Upper lobe of left lung (tissue), 6 donors: ENCODE results near the gene CPM. TPM values are rescaled to one million over a fixed set of nuclear protein-coding genes. Genes with fewer than 3 reads are reported as not detected.

Source experiments
- small RNA-seq, 4 donors: library from RNA; depleted of rRNA; stranded (forward); fragments of <200 nt; gene quantifications; one replicate each; pipeline ENCODE3, GENCODE V24; 2016
- total RNA-seq, 6 donors: library from RNA; depleted of rRNA in 4 of 6; stranded (reverse); fragments of >200 nt in 4 of 6; gene quantifications; one replicate each; pipeline versions ENCODE4 v1.1.0 to v1.2.1, GENCODE V29; 2016 to 2021
- donor health status: DM: no; HTN: no; CAD: no; lungs with moderate emphysema.
- donor health status: DM: no; HTN: yes; CAD: no; lungs with severe emphysema.

CPM gene
- total RNA-seq, 6 donors from 2014 or later = 143 to 393 (median 303) TPM

Small RNAs within 50 kb of the gene (small RNA-seq; reads per million reads assigned to genes)
- gene AC025423.5 (0 reads per million in 4 donors), gene RNU7-4P (0 reads per million in 4 donors)

Other genes starting within 250 kb of the CPM start
- 10 to 100 TPM; 26.1 to 56.6 (median 29.1) TPM for gene NUP107, start 246.2 kb downstream of the CPM start, total RNA-seq
- gene SLC35E3, start 187.0 kb downstream of the CPM start, total RNA-seq = 10 to 100 TPM in 3 of 6 donors, 1 to 10 TPM in 3; 6.5 to 38.8 (median 15.2) TPM
- gene MDM2, start 125.0 kb downstream of the CPM start, total RNA-seq = 100 to 1,000 TPM in 3 of 6 donors, 10 to 100 TPM in 3; 64.6 to 162 (median 108) TPM